Subcutaneous abdominal adipose tissue (tissue), 5 donors: ENCODE data around the gene SLC46A1.
"Not testable (repeated sequence)": the region's sequence is repeated elsewhere in the genome, so short reads cannot be mapped to it uniquely, and the experiment has no call there.

Source experiments
- H3K27ac ChIP-seq: one replicate; pipeline ENCODE4 v1.7.0; 2013; ENCODE audit warnings: low read depth, mild to moderate bottlenecking, inconsistent platforms, low read length, moderate library complexity
- H3K27me3 ChIP-seq, 5 donors: one replicate each; pipeline ENCODE4 v1.7.0; 2013; ENCODE audit warnings: low read length in 5 of 5, inconsistent platforms in 1 of 5; ENCODE audit not compliant: control insufficient read depth in 5 of 5, insufficient read depth in 4 of 5
- H3K36me3 ChIP-seq, 5 donors: one replicate each; pipeline ENCODE4 v1.7.0; 2013; ENCODE audit warnings: low read length in 5 of 5; ENCODE audit not compliant: control insufficient read depth in 5 of 5, insufficient read depth in 5 of 5
- H3K4me1 ChIP-seq, 5 donors: one replicate each; pipeline ENCODE4 v1.7.0; 2013; ENCODE audit warnings: low read length in 5 of 5, mild to moderate bottlenecking in 3 of 5, moderate library complexity in 1 of 5; ENCODE audit not compliant: control insufficient read depth in 5 of 5, insufficient read depth in 5 of 5
- H3K4me3 ChIP-seq, 5 donors: one replicate each; pipeline ENCODE4 v1.7.0; 2013; ENCODE audit warnings: low read length in 5 of 5, low read depth in 1 of 5
- H3K9ac ChIP-seq, 5 donors: one replicate each; pipeline ENCODE4 v1.7.0; 2013; ENCODE audit warnings: low read length in 5 of 5, mild to moderate bottlenecking in 4 of 5, moderate library complexity in 3 of 5
- H3K9me3 ChIP-seq, 5 donors: one replicate each; pipeline ENCODE4 v1.7.0; 2013; ENCODE audit warnings: low read length in 5 of 5; ENCODE audit not compliant: control insufficient read depth in 5 of 5
- donor health status: healthy.
- donor health status: healthy.
- donor health status: healthy.
- donor health status: healthy.
- donor health status: healthy.

The SLC46A1 gene

GRCh38 chr17:28405632-28406472 is at the start of gene SLC46A1:
SLC46A1 (minus strand) TSS chr17:28406212; CDS start chr17:28406114, 98 bp downstream.
- Histone ChIP-seq H3K27ac (peak within 1 kb of the TSS; percentile 16), H3K9ac (peak within 1 kb of the TSS in 4 of 5 donors; percentile 32 to 81 (median 53)), H3K4me1 (peaks cover 5 to 46% (median 28%) of the 10 kb centered on the region in 5 donors), H3K36me3 (peaks cover 3 to 23% (median 14%) of the 10 kb centered on the region in 5 donors), H3K4me3 (peak within 1 kb of the TSS; percentile 74 to 89 (median 85)), H3K9me3 (no peaks in the 10 kb centered on the region), H3K27me3 (no peaks in the 10 kb centered on the region)

GRCh38 chr17:28449859-28450258 is 43.8 kb upstream of the SLC46A1 start:
- no peaks in the 10 kb centered on the region for H3K9me3 ChIP-seq
- H3K4me3 ChIP-seq, result no peak overlapping the region
- no peak overlapping the region for H3K9ac ChIP-seq
- no peaks in the 10 kb centered on the region for H3K4me1 ChIP-seq
- H3K36me3 ChIP-seq, result no peaks in the 10 kb centered on the region
- H3K27ac ChIP-seq, result no peak overlapping the region
- H3K27me3 ChIP-seq, result no peaks in the 10 kb centered on the region

GRCh38 chr17:28447396-28447760 is 41.4 kb upstream of the SLC46A1 start:
- Histone ChIP-seq H3K36me3 (no peaks in the 10 kb centered on the region), H3K27ac (no peak overlapping the region), H3K4me1 (no peaks in the 10 kb centered on the region), H3K27me3 (no peaks in the 10 kb centered on the region), H3K9me3 (peaks cover 0 to 2% (median 0%) of the 10 kb centered on the region in 5 donors), H3K4me3 (no peak overlapping the region), H3K9ac (no peak overlapping the region)

- H3K4me1 ChIP-seq, result no peaks in the 10 kb centered on the region
- H3K36me3 ChIP-seq, result no peaks in the 10 kb centered on the region
- no peak overlapping the region for H3K4me3 ChIP-seq
- H3K27me3 ChIP-seq, result no peaks in the 10 kb centered on the region
- H3K9ac ChIP-seq, result no peak overlapping the region
- no peak overlapping the region for H3K27ac ChIP-seq
- H3K9me3 ChIP-seq, result peaks cover 0 to 2% (median 0%) of the 10 kb centered on the region in 5 donors
These were observed 40.8 kb upstream of the SLC46A1 start for GRCh38 chr17:28446716-28447395.

- no peak overlapping the region for H3K27ac ChIP-seq
- peaks cover 0 to 2% (median 0%) of the 10 kb centered on the region in 5 donors for H3K9me3 ChIP-seq
- H3K4me3 ChIP-seq, result no peak overlapping the region
These were observed 38.1 kb upstream of the SLC46A1 start for GRCh38 chr17:28443901-28444638.

GRCh38 chr17:28434326-28434725 is 28.3 kb upstream of the SLC46A1 start:
- not testable (repeated sequence) for H3K9me3 ChIP-seq, H3K4me3 ChIP-seq, H3K27me3 ChIP-seq, H3K4me1 ChIP-seq, H3K36me3 ChIP-seq, H3K27ac ChIP-seq, H3K9ac ChIP-seq

More at GRCh38 chr17:28443901-28444638, 38.1 kb upstream of the SLC46A1 start:
- no peaks in the 10 kb centered on the region for H3K36me3 ChIP-seq
- no peaks in the 10 kb centered on the region for H3K27me3 ChIP-seq
- no peak overlapping the region for H3K9ac ChIP-seq
- H3K4me1 ChIP-seq, result no peaks in the 10 kb centered on the region

- Histone ChIP-seq H3K27ac (no peak overlapping the region), H3K27me3 (peaks cover 0 to 5% (median 0%) of the 10 kb centered on the region in 5 donors), H3K9ac (no peak overlapping the region), H3K9me3 (no peaks in the 10 kb centered on the region), H3K4me3 (no peak overlapping the region), H3K36me3 (no peaks in the 10 kb centered on the region), H3K4me1 (no peaks in the 10 kb centered on the region)
These were observed 27.7 kb upstream of the SLC46A1 start for GRCh38 chr17:28433721-28434120.

- not testable (repeated sequence) for H3K36me3 ChIP-seq, H3K9me3 ChIP-seq, H3K27me3 ChIP-seq, H3K27ac ChIP-seq, H3K4me3 ChIP-seq, H3K9ac ChIP-seq, H3K4me1 ChIP-seq
These were observed 22.0 kb upstream of the SLC46A1 start for GRCh38 chr17:28427982-28428381.

- Histone ChIP-seq H3K36me3 (no peaks in the 10 kb centered on the region), H3K27ac (no peak overlapping the region), H3K9me3 (no peaks in the 10 kb centered on the region), H3K4me3 (no peak overlapping the region), H3K4me1 (no peaks in the 10 kb centered on the region), H3K9ac (no peak overlapping the region), H3K27me3 (peaks cover 3 to 9% (median 7%) of the 10 kb centered on the region in 5 donors)
These were observed 21.4 kb upstream of the SLC46A1 start for GRCh38 chr17:28427371-28427770.
